GM18951 (cell line): ENCODE measurements around the gene RAB21.

Experiments
- POLR2A ChIP-seq: IDR thresholded peaks from 4 replicates; pipeline ENCODE4 v1.6.1; 2011; ENCODE audit warnings: mild to moderate bottlenecking; ENCODE audit not compliant: insufficient read length, insufficient read depth; ENCODE audit errors: extremely low read depth
- in situ Hi-C: fragments of 300-500 bp; cut with MboI; formaldehyde crosslinking; loops from one replicate; pipeline ENCODE4 v1.12.0; 2022; ENCODE audit warnings: low sequenced_read_pairs, mixed read lengths, inconsistent platforms; ENCODE audit not compliant: unreplicated experiment

Gene RAB21

DNA sequence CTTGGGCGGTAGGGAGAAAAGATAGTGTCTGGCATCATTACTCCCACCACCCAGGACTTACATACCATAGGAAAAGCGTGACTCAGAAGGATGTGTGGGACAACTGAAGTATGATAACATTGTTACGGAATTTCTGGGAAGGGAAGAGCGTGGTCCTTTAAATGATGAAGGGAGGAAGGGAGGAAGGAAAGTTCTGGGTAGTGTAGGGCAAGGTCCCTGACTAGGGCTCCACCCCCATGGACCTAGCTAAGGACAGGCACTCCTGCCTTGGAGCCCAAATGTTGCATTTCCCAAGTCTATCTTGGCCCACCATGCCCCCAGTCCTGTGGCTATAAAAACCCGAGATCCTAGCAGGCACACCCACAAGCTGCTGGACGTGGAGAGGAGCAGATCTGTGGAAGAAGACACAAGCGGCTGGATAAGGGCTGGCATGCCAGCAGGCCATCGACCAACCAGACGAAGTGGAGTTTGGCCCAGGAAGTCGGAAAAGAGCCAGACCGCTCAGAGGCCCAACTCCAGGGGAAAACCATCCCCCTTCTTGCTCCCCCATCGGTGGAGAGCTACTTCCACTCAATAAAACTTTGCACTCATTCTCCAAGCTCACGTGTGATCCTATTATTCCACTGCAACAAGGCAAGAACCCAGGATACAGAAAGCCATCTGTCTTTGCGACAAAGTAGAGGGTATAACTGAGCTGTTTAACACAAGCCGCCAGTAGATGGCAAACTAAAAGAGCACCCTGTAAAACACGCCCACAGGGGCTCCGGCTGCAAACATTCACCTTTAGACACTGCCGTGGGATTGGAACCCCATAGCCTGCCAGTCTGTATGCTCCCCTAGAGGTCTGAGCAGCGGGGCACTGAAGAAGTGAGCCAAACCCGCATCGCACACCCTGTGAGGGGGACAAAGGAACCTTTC, 23.0 kb upstream of the RAB21 start:
- TF ChIP-seq POLR2A, result no peak
- in situ Hi-C loops, result loop anchor here (25.0 kb wide), 1 partner anchor 319 kb away; no protein-coding TSS in a partner anchor

DNA sequence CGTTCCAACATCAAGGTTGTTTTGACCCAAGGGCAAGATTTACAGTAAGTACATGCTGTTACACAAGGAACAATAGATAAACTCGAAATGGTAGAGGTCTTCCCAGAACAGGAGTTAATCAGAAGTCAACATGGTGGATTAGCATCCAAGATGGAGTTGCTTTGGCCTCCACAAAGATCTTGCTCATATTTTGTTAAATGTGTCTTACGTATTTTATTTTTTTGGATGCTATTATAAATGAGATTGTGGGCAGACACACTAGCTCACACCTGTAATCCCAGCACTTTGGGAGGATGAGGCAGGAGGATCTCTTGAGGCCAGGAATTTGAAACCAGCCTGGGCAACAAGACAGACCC, 22.3 kb upstream of the RAB21 start:
- TF ChIP-seq POLR2A, result no peak
- in situ Hi-C loops, result loop anchor here (25.0 kb wide), 1 partner anchor 320 kb away; no protein-coding TSS in a partner anchor

DNA sequence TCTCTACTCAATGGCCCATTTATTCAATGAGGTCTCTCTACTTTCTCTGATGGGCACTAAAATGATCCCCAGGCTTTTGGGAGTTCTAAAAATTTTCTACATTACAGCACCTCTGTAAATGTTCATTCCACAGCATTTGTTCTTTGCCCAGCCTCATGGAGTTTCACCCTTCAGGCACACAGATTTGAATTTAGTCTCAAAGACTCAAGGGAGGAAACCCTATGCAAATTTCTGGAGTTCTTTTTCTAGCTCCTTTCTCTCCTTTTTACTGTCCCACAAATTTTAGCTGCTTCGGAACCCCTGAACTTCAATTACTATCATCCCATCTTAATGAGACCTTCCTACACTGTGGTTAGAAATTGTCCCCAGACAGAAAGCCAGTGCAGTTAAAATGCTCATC, 17.5 kb upstream of the RAB21 start:
- no peak for TF ChIP-seq POLR2A
- in situ Hi-C loops, result loop anchor here (25.0 kb wide), 1 partner anchor 325 kb away; no protein-coding TSS in a partner anchor

DNA sequence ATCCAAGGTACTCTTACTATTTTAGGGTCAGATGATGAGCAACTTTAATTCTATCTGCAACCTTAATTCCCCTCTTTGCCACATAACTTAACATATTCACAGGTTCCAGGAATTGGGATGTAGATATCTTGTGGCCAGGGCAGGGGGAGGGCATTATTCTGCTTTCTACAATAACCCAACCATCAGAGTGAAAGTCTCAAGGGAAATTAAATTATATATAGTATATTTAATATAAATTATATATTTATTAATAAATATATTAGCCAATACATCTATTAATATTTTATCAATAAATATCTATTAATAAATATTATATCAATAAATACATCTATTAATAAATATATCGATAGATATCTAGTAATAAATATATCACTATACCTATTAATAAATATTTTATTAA, 11.7 kb upstream of the RAB21 start:
- in situ Hi-C loops, result loop anchor here (25.0 kb wide), 1 partner anchor 331 kb away; no protein-coding TSS in a partner anchor
- TF ChIP-seq POLR2A, result no peak

DNA sequence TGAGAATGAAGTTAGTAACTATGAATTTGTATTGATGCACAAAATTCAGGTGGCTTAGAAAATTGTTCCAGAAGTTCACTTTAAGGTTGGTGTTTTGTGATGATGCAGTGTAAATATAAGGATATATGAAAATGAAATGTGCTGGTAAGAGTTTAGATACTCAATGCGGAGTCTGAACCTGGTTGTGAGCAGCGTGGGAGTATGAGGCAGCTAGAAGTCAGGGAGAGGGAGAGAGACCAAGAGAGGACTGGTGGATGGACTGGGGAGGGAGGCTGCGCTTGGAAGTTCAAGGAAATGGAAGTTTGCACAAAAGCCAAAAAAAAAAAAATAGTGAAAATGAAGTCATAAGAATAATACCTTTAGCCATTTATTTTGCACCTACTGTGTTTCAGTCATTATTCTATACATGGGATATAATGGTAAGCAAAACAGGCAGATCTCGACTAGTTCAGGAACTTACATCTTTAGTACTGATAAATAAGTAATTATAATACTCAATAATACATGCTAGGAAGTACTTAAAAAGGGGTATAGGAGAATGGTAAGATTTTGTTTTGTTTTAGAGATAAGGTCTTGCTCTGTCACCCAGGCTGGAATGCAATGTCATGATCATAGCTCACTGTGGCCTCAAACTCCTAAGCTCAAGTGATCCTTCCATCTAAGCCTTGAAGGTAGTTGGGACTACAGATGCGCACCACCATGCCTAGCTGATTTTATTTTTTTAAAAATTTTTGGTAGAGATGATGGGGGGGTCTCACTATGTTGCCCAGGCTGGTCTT, 10.0 kb upstream of the RAB21 start:
- in situ Hi-C loops, result loop anchor here (25.0 kb wide), 1 partner anchor 332 kb away; no protein-coding TSS in a partner anchor
- no peak for TF ChIP-seq POLR2A

DNA sequence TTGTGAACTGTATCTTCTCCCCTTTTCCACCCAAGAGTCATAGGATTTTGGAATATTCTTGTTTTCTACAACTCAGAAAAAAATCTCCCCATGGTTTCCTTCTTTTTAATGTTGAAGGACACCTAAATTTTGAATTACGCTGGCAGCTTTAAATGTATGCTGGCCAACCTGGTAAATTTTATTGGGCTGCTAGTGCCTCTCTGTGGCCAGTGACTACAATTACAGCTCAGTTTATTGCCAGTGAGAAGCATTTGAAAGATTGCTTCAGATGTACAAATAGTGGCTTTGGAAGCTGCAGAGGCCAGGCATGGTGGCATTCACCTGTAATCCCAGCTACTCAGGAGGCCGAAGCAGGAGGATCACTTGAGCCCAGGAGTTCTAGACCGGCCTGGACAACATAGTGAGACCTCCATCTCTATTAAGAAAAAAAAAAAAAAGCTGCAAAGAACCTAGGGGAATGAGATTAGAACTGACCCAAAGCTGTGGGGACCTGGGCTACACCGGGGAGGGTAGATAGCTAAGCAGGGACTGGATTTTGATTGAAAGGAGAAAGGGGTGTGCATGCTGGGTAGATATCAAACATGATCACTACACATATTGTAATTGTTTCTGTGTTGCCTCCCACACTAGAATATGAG, 7.6 kb upstream of the RAB21 start:
- in situ Hi-C loops, result loop anchor here (25.0 kb wide), 1 partner anchor 335 kb away; no protein-coding TSS in a partner anchor

DNA sequence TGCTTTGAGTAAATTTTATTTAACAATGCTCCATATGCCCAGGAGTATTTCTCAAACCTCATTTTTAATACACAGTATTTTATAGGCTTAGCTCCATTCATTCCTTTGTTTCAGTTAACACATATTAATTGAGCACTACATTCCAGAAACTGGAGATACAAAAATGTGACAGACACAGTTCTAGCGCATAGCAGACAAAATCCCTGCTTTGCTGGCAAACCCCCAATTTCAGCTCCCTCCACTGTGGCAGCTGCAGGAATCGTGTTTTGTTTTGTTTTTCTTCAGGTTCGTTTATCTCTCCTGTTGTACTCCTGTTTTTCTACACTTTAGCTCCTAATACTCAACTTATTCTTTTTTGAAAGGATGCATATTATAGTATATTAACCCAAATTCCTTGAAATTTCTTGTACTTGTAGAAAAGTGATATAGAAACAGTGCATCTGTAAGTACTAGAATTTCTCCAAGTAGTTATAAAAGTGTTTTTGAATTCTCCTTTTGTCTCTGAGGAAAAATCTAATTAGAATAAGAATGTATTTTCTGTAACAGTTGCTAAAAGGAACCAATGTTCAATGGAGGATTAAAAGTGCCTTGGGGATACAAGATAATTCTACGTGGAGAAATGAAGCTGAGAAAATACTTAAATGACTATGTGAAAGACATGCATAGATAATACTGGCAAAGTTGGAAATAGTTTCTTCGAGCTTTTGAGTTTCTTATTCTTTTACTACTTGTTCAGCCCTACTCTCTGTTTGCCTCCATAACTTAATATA, 6.4 kb upstream of the RAB21 start:
- TF ChIP-seq POLR2A, result no peak
- in situ Hi-C loops, result loop anchor here (25.0 kb wide), 1 partner anchor 336 kb away; no protein-coding TSS in a partner anchor

More for the DNA sequence above, 7.6 kb upstream of the RAB21 start:
- TF ChIP-seq POLR2A, result no peak

DNA sequence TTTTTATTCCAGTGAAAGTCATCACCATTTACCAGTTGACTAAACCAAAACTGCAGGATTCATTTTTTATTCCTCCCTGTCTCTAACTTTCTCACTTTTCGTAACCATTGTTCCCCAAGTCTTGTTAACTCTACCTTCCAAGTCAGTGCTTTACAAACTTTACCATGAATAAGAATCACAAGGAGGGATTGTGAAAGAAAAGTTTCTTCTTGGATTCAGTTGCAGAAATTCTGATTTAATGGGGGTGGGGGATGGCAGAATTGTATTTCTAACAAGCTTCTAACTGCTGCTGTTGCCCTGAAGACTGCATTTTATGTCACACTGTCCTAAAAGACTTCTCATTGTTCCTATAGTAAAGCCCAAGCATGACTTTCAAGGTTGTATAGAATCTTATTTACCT, 5.0 kb upstream of the RAB21 start:
- in situ Hi-C loops, result loop anchor here (5.0 to 25.0 kb wide), 2 partner anchors 112 to 337 kb away; no protein-coding TSS in a partner anchor
- no peak for TF ChIP-seq POLR2A

DNA sequence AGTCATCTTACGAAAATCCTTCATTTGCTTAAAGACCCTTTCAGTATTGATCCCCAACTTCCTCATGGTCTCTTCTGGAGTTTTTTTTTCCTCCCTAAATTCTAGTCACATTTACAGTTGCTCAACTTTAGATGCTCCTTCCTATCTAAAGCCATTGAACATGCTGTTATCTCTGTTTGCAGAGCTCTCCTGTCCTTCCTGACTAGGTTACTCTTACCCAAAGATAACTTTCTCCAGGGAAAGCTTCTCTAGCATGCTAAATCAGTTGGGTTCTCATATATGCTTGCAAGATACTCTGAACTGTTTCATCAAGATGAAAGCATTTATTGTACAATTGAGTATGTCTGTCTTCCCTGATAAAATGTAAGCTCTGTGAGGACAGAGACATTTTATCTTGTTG, 1.8 kb upstream of the RAB21 start:
- in situ Hi-C loops, result loop anchor here (5.0 kb wide), 1 partner anchor 116 kb away; no protein-coding TSS in a partner anchor
- TF ChIP-seq POLR2A, result no peak

DNA sequence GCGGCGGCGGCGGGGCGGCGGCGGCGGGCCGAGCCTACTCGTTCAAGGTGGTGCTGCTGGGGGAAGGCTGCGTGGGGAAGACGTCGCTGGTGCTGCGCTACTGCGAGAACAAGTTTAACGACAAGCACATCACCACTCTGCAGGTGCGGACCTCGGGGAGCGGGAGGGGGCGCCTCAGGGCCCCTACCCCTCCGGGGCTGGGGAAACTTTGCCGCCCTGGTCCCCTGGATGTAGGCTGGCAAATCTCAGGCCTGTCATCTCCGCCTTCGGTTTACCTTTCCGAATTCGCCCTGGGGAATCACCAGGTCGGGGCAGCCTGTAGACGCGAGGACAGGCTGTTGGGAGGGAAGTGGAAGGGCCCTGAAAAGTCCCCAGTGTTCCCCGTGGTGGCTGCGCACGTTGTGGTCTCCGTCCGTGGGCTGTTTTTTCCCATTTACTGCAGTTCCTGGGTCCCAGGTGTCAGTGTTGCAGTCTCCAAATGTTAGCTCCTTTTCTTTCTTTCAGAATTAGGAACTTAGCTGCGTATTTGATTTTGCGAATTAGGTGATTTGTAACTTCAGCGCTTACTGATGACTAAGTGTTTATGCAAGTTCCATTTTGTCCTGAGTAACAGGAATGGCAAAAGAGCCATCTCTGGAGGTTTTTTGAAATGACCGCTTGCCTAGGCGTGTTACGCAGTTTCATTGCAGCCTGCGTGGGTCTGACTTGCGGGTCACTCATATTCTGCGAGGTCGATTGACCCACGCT, 656 bp downstream of the RAB21 start:
- TF ChIP-seq POLR2A, result no peak
- in situ Hi-C loops, result no loop called here

DNA sequence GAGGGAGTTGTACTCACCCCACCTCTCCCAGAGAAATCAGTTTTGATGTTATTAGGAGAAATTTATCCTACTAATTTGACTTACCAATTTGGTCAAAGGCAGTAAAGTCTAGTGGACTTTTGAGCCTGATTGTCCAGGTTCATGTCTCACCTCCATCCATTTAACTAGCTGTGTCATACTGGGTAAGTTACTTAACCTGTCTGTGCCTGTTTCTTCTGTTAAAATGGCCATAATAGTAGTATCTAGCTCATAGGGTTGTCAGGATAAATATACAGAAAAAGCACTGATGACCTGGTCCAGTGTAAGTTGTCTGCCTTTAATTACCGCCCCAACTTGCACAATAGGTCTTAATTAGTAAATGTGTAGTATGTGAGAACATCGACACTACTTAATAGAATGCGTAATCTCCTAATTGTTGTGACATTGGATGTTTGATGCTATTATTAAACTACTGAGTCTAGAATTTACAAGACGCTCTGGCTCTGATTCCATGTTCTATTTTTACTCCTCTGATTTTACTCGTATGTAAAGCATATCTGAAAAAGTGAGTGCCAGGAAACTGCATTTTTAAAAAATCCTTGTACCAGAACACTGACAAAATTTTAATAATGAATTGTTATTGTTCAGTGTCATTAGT, 1.5 kb downstream of the RAB21 start:
- no peak for TF ChIP-seq POLR2A
- in situ Hi-C loops, result no loop called here
